Sigmoid colon (tissue), 7 donors: ENCODE results near the gene SRP9. TPM values are rescaled to one million over a fixed set of nuclear protein-coding genes. Genes with fewer than 3 reads are reported as not detected.
"Not testable (repeated sequence)": the region's sequence is repeated elsewhere in the genome, so short reads cannot be mapped to it uniquely, and the experiment has no call there.

Source experiments
- DNase-seq: peaks from one replicate; pipeline ENCODE4 v3.0.0-alpha.2; 2019
- H3K27ac ChIP-seq, 4 donors: fragments of 200-600 bp; sonication (generic); one replicate each; pipeline ENCODE4 v1.5.1; 2016 to 2019; ENCODE audit warnings: mild to moderate bottlenecking in 1 of 4
- H3K27me3 ChIP-seq, 3 donors: fragments of 200-600 bp; sonication (generic); one replicate each; pipeline ENCODE4 v1.5.1; 2019; ENCODE audit warnings: mild to moderate bottlenecking in 1 of 3
- H3K36me3 ChIP-seq, 4 donors: fragments of 200-600 bp; sonication (generic); one replicate each; pipeline ENCODE4 v1.5.1; 2016 to 2019
- H3K4me1 ChIP-seq, 4 donors: fragments of 200-600 bp; sonication (generic); one replicate each; pipeline ENCODE4 v1.5.1; 2017 to 2019
- H3K4me3 ChIP-seq, 4 donors: fragments of 200-600 bp; sonication (generic); one replicate each; pipeline ENCODE4 v1.5.1; 2017 to 2019; ENCODE audit warnings: mild to moderate bottlenecking in 2 of 4, moderate library complexity in 1 of 4
- H3K9me3 ChIP-seq, 4 donors: fragments of 200-600 bp in 3 of 4; sonication (generic) in 3 of 4; one replicate each; pipeline versions ENCODE4 v1.5.1 to v1.6.1; 2013 to 2019
- EP300 ChIP-seq, 4 donors: sonication (generic); formaldehyde crosslinking; IDR thresholded peaks; one replicate each; pipeline ENCODE4 v1.6.1; 2017; ENCODE audit warnings: antibody characterized with exemption in 4 of 4
- POLR2A ChIP-seq, 2 donors: fragments of 450-650 bp; IDR thresholded peaks; one replicate each; pipeline ENCODE4 v1.6.1; 2016; ENCODE audit warnings: antibody characterized with exemption in 2 of 2, mild to moderate bottlenecking in 2 of 2, moderate library complexity in 2 of 2
- POLR2AphosphoS5 ChIP-seq, 4 donors: sonication (generic); formaldehyde crosslinking; IDR thresholded peaks; one replicate each; pipeline ENCODE4 v1.6.1; 2017; ENCODE audit warnings: antibody characterized with exemption in 4 of 4
- WGBS, 2 donors: extraction: QIAGEN DNeasy Blood & Tissue Kit; methylation state at CpG; one replicate each; pipeline ENCODE4 v1.1.7; 2013; 5-methylcytosine and 5-hydroxymethylcytosine counted together
- intact Hi-C: fragments of 100-400 bp; cut with DNase I; formaldehyde crosslinking; loops from one replicate; pipeline ENCODE4 v1.15.1; 2023
- polyA plus RNA-seq, 3 donors: library from polyadenylated mRNA; stranded (reverse); fragments of 200-250 nt; gene quantifications; one replicate each; pipeline ENCODE4 v1.2.3, GENCODE V29; 2013
- total RNA-seq, 4 donors: library from RNA; depleted of rRNA; stranded (reverse); fragments of >200 nt; gene quantifications; one replicate each; pipeline ENCODE4 v1.1.0, GENCODE V29; 2016
- TF ChIP-seq, protein P1 (sequence below), 4 experiments: fragments of 450-650 bp in 3 of 4; fragments of 200-600 bp in 1 of 4; IDR thresholded peaks; one replicate each; pipeline ENCODE4 v1.5.1; 2016 to 2019; ENCODE audit warnings: antibody characterized with exemption in 4 of 4, mild to moderate bottlenecking in 3 of 4, moderate library complexity in 2 of 4
- donor health status: healthy with polysubstance abuse.
- donor health status: Bipolar disorder and iron deficiency.
- donor health status: healthy.

SRP9 gene
- total and polyA plus RNA-seq, 7 donors = 148 to 513 (median 264) TPM

DNA sequence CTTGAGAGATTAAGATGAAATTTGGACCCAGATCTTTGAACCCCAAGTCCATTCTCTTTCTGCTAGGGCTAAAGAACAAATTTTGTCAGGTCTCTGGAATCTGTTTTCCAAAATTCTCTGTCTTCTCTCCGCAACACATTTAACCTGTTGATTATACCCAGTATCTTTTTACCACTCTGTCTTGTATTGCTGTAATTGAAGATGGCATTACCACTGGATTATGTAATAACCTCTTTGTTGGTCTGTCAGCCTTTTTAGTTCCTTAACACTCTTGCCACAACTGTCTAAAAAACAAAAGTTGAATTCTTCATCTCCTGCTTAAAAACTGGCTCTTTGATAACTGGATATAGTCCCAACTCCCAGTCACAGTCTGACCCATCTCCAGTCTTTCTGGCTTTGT lies 3.0 kb downstream of the SRP9 start:
- intact Hi-C loops = no loop called here
- H3K4me3 ChIP-seq = no peak overlapping the region
- TF ChIP-seq EP300 (IDR thresholded peaks at IDR 0.05) (no peak), POLR2A (IDR thresholded peaks at IDR 0.05) (no peak), POLR2AphosphoS5 (IDR thresholded peaks at IDR 0.05) (no peak)
- TF ChIP-seq, protein P1, sequence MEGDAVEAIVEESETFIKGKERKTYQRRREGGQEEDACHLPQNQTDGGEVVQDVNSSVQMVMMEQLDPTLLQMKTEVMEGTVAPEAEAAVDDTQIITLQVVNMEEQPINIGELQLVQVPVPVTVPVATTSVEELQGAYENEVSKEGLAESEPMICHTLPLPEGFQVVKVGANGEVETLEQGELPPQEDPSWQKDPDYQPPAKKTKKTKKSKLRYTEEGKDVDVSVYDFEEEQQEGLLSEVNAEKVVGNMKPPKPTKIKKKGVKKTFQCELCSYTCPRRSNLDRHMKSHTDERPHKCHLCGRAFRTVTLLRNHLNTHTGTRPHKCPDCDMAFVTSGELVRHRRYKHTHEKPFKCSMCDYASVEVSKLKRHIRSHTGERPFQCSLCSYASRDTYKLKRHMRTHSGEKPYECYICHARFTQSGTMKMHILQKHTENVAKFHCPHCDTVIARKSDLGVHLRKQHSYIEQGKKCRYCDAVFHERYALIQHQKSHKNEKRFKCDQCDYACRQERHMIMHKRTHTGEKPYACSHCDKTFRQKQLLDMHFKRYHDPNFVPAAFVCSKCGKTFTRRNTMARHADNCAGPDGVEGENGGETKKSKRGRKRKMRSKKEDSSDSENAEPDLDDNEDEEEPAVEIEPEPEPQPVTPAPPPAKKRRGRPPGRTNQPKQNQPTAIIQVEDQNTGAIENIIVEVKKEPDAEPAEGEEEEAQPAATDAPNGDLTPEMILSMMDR (IDR thresholded peaks at IDR 0.05) = no peak
- peaks cover 0 to 66% (median 59%) of the 10 kb centered on the region in 4 donors for H3K4me1 ChIP-seq
- 94 to 96% methylated on average over 1 of the region's 1 CpG for WGBS, 2 donors
- H3K9me3 ChIP-seq = no peaks in the 10 kb centered on the region
- peak overlapping the region in 3 of 4 donors; percentile 92 to 95 (median 92) for H3K27ac ChIP-seq
- H3K27me3 ChIP-seq = no peaks in the 10 kb centered on the region
- H3K36me3 ChIP-seq = peaks cover 0 to 23% (median 9%) of the 10 kb centered on the region in 4 donors
- DNase-seq = no peak

DNA sequence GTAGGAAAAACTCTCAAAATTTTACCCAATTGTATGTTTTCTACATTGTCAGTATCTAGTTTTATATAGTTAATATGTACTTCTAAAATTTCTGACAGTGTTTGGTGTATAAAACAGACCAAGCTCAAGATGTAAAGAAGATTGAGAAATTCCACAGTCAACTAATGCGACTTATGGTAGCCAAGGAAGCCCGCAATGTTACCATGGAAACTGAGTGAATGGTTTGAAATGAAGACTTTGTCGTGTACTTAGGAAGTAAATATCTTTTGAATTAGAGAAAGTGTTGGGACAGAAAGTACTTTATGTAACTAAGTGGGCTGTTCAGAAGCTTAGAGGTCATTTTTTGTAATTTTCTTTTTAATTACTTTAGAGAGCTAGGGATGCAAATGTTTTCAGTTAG lies 11.5 kb downstream of the SRP9 start:
- H3K4me3 ChIP-seq = not testable (repeated sequence)

DNA sequence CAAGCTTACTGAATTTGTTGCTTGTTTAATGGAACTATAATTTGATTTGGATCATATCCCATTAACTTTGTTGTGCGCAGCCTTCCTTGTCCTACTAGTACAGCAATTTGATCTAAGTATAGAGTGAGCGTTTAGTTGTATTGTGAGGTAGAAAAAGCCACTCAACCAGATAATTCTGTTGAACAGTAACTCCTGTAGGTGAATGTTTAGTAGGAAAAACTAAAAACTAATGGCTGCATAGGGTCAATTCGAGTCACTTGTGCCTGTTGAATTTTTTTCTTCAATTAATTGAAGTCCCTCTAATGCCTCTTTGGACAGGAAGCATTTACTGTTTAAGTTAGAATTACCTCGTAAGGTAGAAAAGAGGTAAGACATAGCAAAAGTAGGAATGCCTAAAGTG lies 17.3 kb downstream of the SRP9 start:
- Histone ChIP-seq H3K4me3 (no peak overlapping the region), H3K27ac (no peak overlapping the region), H3K4me1 (no peaks in the 10 kb centered on the region), H3K27me3 (no peaks in the 10 kb centered on the region), H3K9me3 (no peaks in the 10 kb centered on the region), H3K36me3 (peaks cover 0 to 24% (median 2%) of the 10 kb centered on the region in 4 donors)
- intact Hi-C loops = no loop called here
- no peak for DNase-seq
- TF ChIP-seq POLR2AphosphoS5 (IDR thresholded peaks at IDR 0.05) = no peak
- TF ChIP-seq, protein P1 (IDR thresholded peaks at IDR 0.05) = no peak
- no peak for TF ChIP-seq EP300 (IDR thresholded peaks at IDR 0.05)
- TF ChIP-seq POLR2A (IDR thresholded peaks at IDR 0.05) = no peak
- WGBS, 2 donors = 96 to 99% methylated on average over 4 of the region's 4 CpGs

More for the DNA sequence above, 11.5 kb downstream of the SRP9 start:
- peaks cover 0 to 81% (median 34%) of the 10 kb centered on the region in 4 donors for H3K36me3 ChIP-seq
- H3K27ac ChIP-seq, intact Hi-C loops, H3K27me3 ChIP-seq, DNase-seq, H3K9me3 ChIP-seq, H3K4me1 ChIP-seq: not testable (repeated sequence)
- 86 to 87% methylated on average over 2 to 3 of the region's 3 CpGs for WGBS, 2 donors

DNA sequence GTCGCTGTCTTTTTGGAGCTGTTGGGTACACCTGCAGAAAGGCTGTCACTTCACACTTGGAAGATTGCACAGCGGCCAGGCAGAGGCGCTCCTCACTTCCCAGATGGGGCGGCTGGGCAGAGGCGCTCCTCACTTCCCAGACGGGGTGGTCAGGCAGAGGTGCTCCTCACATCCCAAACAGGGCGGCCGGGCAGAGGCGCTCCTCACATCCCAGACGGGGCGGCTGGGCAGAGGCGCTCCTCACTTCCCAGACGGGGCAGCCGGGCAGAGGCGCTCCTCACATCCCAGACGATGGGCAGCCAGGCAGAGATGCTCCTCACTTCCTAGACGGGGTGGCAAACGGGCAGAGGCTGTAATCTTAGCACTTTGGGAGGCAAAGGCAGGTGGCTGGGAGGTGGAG lies 18.5 kb downstream of the SRP9 start:
- H3K9me3 ChIP-seq, DNase-seq, H3K4me1 ChIP-seq, intact Hi-C loops, H3K27me3 ChIP-seq, H3K4me3 ChIP-seq, H3K27ac ChIP-seq: not testable (repeated sequence)
- WGBS, 2 donors = 97 to 98% methylated on average over 18 of the region's 18 CpGs
- peaks cover 0 to 13% (median 0%) of the 10 kb centered on the region in 4 donors for H3K36me3 ChIP-seq

DNA sequence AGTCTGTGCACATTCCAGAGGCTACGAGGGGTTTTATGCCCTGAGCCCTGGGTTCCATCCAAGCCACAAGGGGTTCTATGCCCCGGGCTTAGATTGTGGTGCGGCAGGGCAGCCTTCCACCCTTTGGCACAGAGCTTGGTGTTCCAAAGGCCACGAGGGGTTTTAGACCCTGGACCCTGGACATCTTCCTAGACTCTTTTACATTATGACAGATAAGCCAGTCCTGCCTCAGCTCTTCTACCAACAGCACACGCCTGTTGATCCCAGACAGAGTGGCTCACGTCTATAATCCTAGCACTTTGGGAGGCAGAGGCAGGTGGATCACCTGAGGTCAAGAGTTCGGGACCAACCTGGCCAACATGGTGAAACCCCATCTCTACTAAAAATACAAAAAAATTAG lies 23.5 kb downstream of the SRP9 start:
- H3K36me3 ChIP-seq, H3K9me3 ChIP-seq, H3K4me3 ChIP-seq, DNase-seq, H3K27me3 ChIP-seq, H3K27ac ChIP-seq, H3K4me1 ChIP-seq, intact Hi-C loops: not testable (repeated sequence)
- WGBS, 2 donors = 93% methylated on average over 7 of the region's 7 CpGs

DNA sequence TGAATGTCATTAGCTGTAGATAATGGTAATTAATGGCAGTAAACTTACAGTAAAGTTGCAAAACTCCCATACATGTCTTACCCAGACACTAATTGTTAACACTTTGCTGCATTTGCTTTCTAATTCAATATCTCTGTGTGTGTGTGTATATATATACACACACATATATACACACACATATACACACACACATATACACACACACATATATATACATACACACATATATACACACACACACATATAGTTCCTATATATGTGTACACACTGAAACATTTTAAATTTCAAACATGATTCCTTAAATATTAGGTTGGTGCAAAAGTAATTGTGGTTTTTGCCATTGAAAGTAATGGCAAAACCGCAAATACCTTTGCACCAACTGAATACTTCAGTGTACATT lies 28.6 kb downstream of the SRP9 start:
- TF ChIP-seq POLR2A (IDR thresholded peaks at IDR 0.05) (no peak), POLR2AphosphoS5 (IDR thresholded peaks at IDR 0.05) (no peak), EP300 (IDR thresholded peaks at IDR 0.05) (no peak)
- TF ChIP-seq, protein P1 (IDR thresholded peaks at IDR 0.05) = no peak
- no peak overlapping the region for H3K27ac ChIP-seq
- 97 to 98% methylated on average over 1 of the region's 1 CpG for WGBS, 2 donors
- no peaks in the 10 kb centered on the region for H3K36me3 ChIP-seq
- H3K27me3 ChIP-seq = no peaks in the 10 kb centered on the region
- no peak for DNase-seq
- H3K9me3 ChIP-seq = no peaks in the 10 kb centered on the region
- no peak overlapping the region for H3K4me3 ChIP-seq
- intact Hi-C loops = no loop called here
- peaks cover 0 to 9% (median 7%) of the 10 kb centered on the region in 4 donors for H3K4me1 ChIP-seq

DNA sequence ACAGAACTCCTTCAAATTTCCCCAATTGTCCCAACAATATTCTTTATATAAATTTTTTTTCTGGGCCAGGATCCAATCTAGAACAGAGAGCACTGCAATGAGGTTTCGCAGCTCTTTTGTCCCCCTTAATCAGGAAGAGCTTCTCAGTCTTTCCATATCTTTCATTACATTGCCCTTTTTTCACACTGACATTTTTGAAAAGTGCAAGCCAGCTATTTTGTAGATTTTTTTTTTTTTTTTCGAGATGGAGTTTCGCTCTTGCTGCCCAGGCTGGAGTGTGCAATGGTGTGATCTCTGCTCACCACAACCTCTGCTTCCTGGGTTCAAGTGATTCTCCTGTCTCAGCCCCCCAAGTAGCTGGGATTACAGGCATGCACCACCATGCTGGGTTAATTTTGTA lies 29.1 kb downstream of the SRP9 start:
- DNase-seq, H3K9me3 ChIP-seq, H3K36me3 ChIP-seq, H3K4me3 ChIP-seq, H3K27me3 ChIP-seq, intact Hi-C loops, H3K27ac ChIP-seq: not testable (repeated sequence)
- WGBS, 2 donors = 95 to 98% methylated on average over 3 of the region's 3 CpGs
- peaks cover 0 to 14% (median 12%) of the 10 kb centered on the region in 4 donors for H3K4me1 ChIP-seq
